Skeletal muscle satellite cell (primary cell): ENCODE measurements around the gene NT5M.
"Not testable (repeated sequence)": the region's sequence is repeated elsewhere in the genome, so short reads cannot be mapped to it uniquely, and the experiment has no call there.

Source experiments
- H3K27me3 ChIP-seq: 2 replicates; pipeline ENCODE4 v1.7.0; 2013; ENCODE audit warnings: low read length; ENCODE audit not compliant: control insufficient read depth, insufficient read depth
- H3K36me3 ChIP-seq: 2 replicates; pipeline ENCODE4 v1.7.0; 2013; ENCODE audit warnings: mild to moderate bottlenecking, control low read depth, low read length; ENCODE audit not compliant: insufficient read depth
- H3K4me1 ChIP-seq: 2 replicates; pipeline ENCODE4 v1.7.0; 2013; ENCODE audit warnings: low read length; ENCODE audit not compliant: control insufficient read depth, insufficient read depth
- H3K4me2 ChIP-seq: 2 replicates; pipeline ENCODE4 v1.7.0; 2013; ENCODE audit warnings: mild to moderate bottlenecking, low read length
- H3K4me3 ChIP-seq: 2 replicates; pipeline ENCODE4 v1.7.0; 2013; ENCODE audit warnings: low read length
- H3K9ac ChIP-seq: 2 replicates; pipeline ENCODE4 v1.7.0; 2013; ENCODE audit warnings: mild to moderate bottlenecking, low read depth, low read length, moderate library complexity
- H3K9me3 ChIP-seq: replicated peaks from 2 replicates; pipeline ENCODE4 v1.7.0; 2013; ENCODE audit warnings: mild to moderate bottlenecking, control low read depth, low read length

Gene NT5M

GRCh38 chr17:17279316-17279715, 23.9 kb upstream of the NT5M start:
- no peak overlapping the region for H3K9ac ChIP-seq
- peak overlapping the region; percentile 97 for H3K4me3 ChIP-seq

GRCh38 chr17:17280613-17281549, 22.3 kb upstream of the NT5M start, which contains the start of gene COPS3:
COPS3 (minus strand) TSS chr17:17281246; CDS start chr17:17281186, 60 bp downstream.
- Histone ChIP-seq H3K36me3 (no peaks in the 10 kb centered on the region), H3K4me1 (peaks cover 11% of the 10 kb centered on the region), H3K4me2 (peak within 1 kb of the TSS; percentile 97), H3K9ac (peak within 1 kb of the TSS; percentile 97), H3K9me3 (no peaks in the 10 kb centered on the region), H3K4me3 (peak within 1 kb of the TSS; percentile 97), H3K27me3 (no peaks in the 10 kb centered on the region)

More at GRCh38 chr17:17279316-17279715, 23.9 kb upstream of the NT5M start:
- Histone ChIP-seq H3K4me2 (peak overlapping the region; percentile 97), H3K27me3 (no peaks in the 10 kb centered on the region), H3K36me3 (no peaks in the 10 kb centered on the region), H3K9me3 (no peaks in the 10 kb centered on the region), H3K4me1 (peaks cover 11% of the 10 kb centered on the region)

GRCh38 chr17:17285951-17286350, 17.2 kb upstream of the NT5M start:
- Histone ChIP-seq H3K4me2 (no peak overlapping the region), H3K9ac (no peak overlapping the region), H3K4me3 (no peak overlapping the region), H3K27me3 (peaks cover 2% of the 10 kb centered on the region), H3K4me1 (peaks cover 6% of the 10 kb centered on the region), H3K36me3 (no peaks in the 10 kb centered on the region), H3K9me3 (no peaks in the 10 kb centered on the region)

- H3K36me3 ChIP-seq: no peaks in the 10 kb centered on the region
- no peak overlapping the region for H3K4me3 ChIP-seq
- no peak overlapping the region for H3K4me2 ChIP-seq
- H3K9ac ChIP-seq: no peak overlapping the region
- H3K4me1 ChIP-seq: no peaks in the 10 kb centered on the region
- no peaks in the 10 kb centered on the region for H3K9me3 ChIP-seq
- H3K27me3 ChIP-seq: peaks cover 2% of the 10 kb centered on the region
Observed at GRCh38 chr17:17289086-17289485, 14.1 kb upstream of the NT5M start.

GRCh38 chr17:17289701-17290100, 13.5 kb upstream of the NT5M start:
- Histone ChIP-seq H3K36me3 (no peaks in the 10 kb centered on the region), H3K4me1 (no peaks in the 10 kb centered on the region), H3K27me3 (peaks cover 2% of the 10 kb centered on the region), H3K4me2 (no peak overlapping the region), H3K4me3 (no peak overlapping the region), H3K9ac (no peak overlapping the region), H3K9me3 (no peaks in the 10 kb centered on the region)

DNA sequence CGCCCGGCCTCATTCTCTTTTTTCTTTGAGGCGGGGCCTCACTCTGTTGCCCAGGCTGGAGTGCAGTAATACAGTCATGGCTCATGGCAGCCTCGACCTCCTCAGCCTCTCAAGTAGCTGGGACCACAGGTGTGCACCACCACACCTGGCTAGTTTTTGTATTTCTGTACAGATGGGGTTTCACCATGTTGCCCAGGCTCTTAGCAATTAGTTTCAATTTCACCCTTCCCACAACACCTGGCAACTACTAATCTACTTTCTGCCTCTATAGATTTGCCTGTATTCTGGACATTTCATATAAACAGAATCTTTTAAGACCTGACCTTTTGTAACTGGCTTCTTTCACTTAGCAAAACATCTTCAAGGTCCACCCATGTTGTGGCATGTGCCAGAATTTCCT, 8.0 kb upstream of the NT5M start:
- Histone ChIP-seq H3K9ac (no peak overlapping the region), H3K9me3 (no peaks in the 10 kb centered on the region), H3K27me3 (peaks cover 2% of the 10 kb centered on the region), H3K4me3 (no peak overlapping the region), H3K4me1 (peaks cover 23% of the 10 kb centered on the region), H3K4me2 (no peak overlapping the region), H3K36me3 (no peaks in the 10 kb centered on the region)

DNA sequence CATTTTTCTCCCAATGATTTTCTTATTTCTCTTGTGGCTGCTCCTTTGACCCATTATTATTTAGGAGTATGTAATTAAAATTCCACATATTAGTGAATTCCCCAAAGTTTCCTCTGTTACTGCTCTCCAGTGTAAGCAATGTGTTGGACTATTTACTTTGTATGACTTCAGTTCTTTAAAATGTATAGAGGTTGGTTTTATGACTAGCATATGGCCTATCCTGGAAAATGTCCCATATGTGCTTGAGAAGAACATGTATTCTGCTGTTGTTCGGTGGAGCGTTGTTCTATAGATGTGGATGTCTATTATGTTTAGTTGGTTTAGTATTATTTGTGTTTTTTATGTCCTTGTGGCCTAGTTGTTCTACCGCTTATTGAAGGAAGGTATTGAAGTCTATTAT, 6.0 kb upstream of the NT5M start:
- Histone ChIP-seq H3K27me3 (no peaks in the 10 kb centered on the region), H3K9ac (no peak overlapping the region), H3K9me3 (no peaks in the 10 kb centered on the region), H3K36me3 (no peaks in the 10 kb centered on the region), H3K4me3 (no peak overlapping the region), H3K4me2 (no peak overlapping the region), H3K4me1 (peaks cover 31% of the 10 kb centered on the region)

GRCh38 chr17:17298108-17298507, 5.1 kb upstream of the NT5M start:
- Histone ChIP-seq H3K4me1 (peaks cover 31% of the 10 kb centered on the region), H3K9me3 (no peaks in the 10 kb centered on the region), H3K4me3 (no peak overlapping the region), H3K27me3 (no peaks in the 10 kb centered on the region), H3K4me2 (peak overlapping the region; percentile 33), H3K36me3 (no peaks in the 10 kb centered on the region), H3K9ac (no peak overlapping the region)

GRCh38 chr17:17300624-17301568, 2.3 kb upstream of the NT5M start:
- Histone ChIP-seq H3K36me3 (no peaks in the 10 kb centered on the region), H3K9me3 (no peaks in the 10 kb centered on the region), H3K27me3 (no peaks in the 10 kb centered on the region), H3K9ac (no peak overlapping the region), H3K4me3 (peak overlapping the region; percentile 38), H3K4me2 (peak overlapping the region; percentile 70), H3K4me1 (peaks cover 35% of the 10 kb centered on the region)

DNA sequence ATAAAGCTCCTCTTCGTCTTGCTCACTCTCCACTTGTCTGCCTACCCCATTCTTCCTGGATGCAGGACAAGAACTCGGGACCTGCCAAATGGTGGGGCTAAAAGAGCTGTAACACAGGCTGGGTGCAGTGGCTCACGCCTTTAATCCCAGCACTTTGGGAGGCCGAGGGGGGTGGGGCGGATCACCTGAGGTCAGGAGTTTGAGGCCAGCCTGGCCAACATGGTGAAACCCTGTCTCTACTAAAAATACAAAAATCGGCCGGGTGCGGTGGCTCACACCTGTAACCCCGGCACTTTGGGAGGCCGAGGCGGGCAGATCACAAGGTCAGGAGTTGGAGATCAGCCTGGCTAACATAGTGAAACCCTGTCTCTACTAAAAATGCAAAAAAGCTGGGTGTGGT, 1.5 kb upstream of the NT5M start:
- H3K9me3 ChIP-seq, H3K4me3 ChIP-seq, H3K9ac ChIP-seq, H3K36me3 ChIP-seq, H3K27me3 ChIP-seq, H3K4me2 ChIP-seq: not testable (repeated sequence)
- H3K4me1 ChIP-seq: peaks cover 30% of the 10 kb centered on the region

GRCh38 chr17:17303847-17304490, 796 bp downstream of the NT5M start:
- peaks cover 12% of the 10 kb centered on the region for H3K4me1 ChIP-seq
- H3K9me3 ChIP-seq: no peaks in the 10 kb centered on the region
- no peaks in the 10 kb centered on the region for H3K36me3 ChIP-seq
- H3K4me3 ChIP-seq: peak overlapping the region; percentile 68
- H3K4me2 ChIP-seq: peak overlapping the region; percentile 94
- H3K27me3 ChIP-seq: no peaks in the 10 kb centered on the region
- H3K9ac ChIP-seq: peak overlapping the region; percentile 75
